HCT116 (cell line): Measurements from ENCODE around the gene SLFN12L. TPM values are rescaled to one million over a fixed set of nuclear protein-coding genes. Genes with fewer than 3 reads are reported as not detected.

Experiments
- ATAC-seq: fragments of 200-7000 bp; cut with Tn5 transposase; 2 replicates; pipeline ENCODE4 v1.9.1; 2020; ENCODE audit warnings: mild to moderate bottlenecking, moderate library complexity
- BruUV-seq: library from RNA; stranded (reverse); fragments of 400-500 nt; replicated peaks from 2 replicates; lab custom pipeline; 2021; lab: Mats Ljungman, UMichigan
- CTCF ChIA-PET: fragments of 300-600 bp; sonication (Branson Sonifier 250); formaldehyde crosslinking; loops from one replicate; lab custom pipeline; 2021; ENCODE audit warnings: antibody characterized with exemption; lab: Charles Lee
- POLR2A ChIA-PET: fragments of 300-600, 350-600 bp; sonication (Branson Sonifier 250); formaldehyde crosslinking; loops from one replicate; lab custom pipeline; 2021; ENCODE audit warnings: antibody characterized with exemption; lab: Charles Lee
- RAD21 ChIA-PET, 2 experiments: fragments of 300-600 bp; sonication (Branson Sonifier 250); formaldehyde crosslinking; loops; one replicate each; lab custom pipeline; 2023; ENCODE audit warnings: low total read pairs in 2 of 2; ENCODE audit not compliant: uncharacterized antibody in 2 of 2, unreplicated experiment in 2 of 2, low non-redundant PET in 1 of 2; lab: Charles Lee
- DNase-seq: peaks from one replicate; pipeline ENCODE4 v3.0.0-alpha.2; 2010; ENCODE audit warnings: low read depth, low spot score
- H2AFZ ChIP-seq: fragments of 200-600 bp; shearing (Covaris generic), sonication (generic); 2 replicates; pipeline ENCODE4 v1.6.1; 2017; ENCODE audit warnings: low read depth, mixed run types, mixed read lengths, antibody characterized with exemption, low read length; ENCODE audit not compliant: poor library complexity, severe bottlenecking
- H3K27ac ChIP-seq: 2 replicates; pipeline ENCODE4 v1.5.1; 2012; ENCODE audit warnings: low read depth, low read length
- H3K27me3 ChIP-seq: fragments of 200-600 bp; sonication (generic); 2 replicates; pipeline ENCODE4 v1.6.1; 2016; ENCODE audit warnings: mixed run types, low read length, mixed read lengths; ENCODE audit not compliant: insufficient read depth
- H3K36me3 ChIP-seq, 2 experiments: fragments of 200-500 bp in 1 of 2; fragments of 200-600 bp in 1 of 2; sonication (Bioruptor generic) in 1 of 2; sonication (generic) in 1 of 2; 2 replicates each; pipeline versions ENCODE4 v1.5.1 to v1.6.1; 2014 to 2016; ENCODE audit warnings: low read length in 2 of 2, inconsistent platforms in 1 of 2, mixed read lengths in 1 of 2, mixed run types in 1 of 2; ENCODE audit not compliant: insufficient read depth in 2 of 2, control insufficient read depth in 1 of 2
- H3K4me1 ChIP-seq, 2 experiments: fragments of 200-600 bp in 1 of 2; sonication (generic) in 1 of 2; 2 replicates each; pipeline versions ENCODE4 v1.5.1 to v1.6.1; 2012 to 2017; ENCODE audit warnings: low read length in 2 of 2, inconsistent platforms in 1 of 2, mild to moderate bottlenecking in 1 of 2, mixed read lengths in 1 of 2, mixed run types in 1 of 2, moderate library complexity in 1 of 2; ENCODE audit not compliant: insufficient read depth in 2 of 2, control insufficient read depth in 1 of 2
- H3K4me2 ChIP-seq: fragments of 200-600 bp; sonication (generic); 2 replicates; pipeline ENCODE4 v1.6.1; 2017; ENCODE audit warnings: mixed run types, low read length, mixed read lengths
- H3K4me3 ChIP-seq, 2 experiments: fragments of 200-600 bp in 1 of 2; sonication (generic) in 1 of 2; replicated peaks in 1 of 2; 2 replicates each; pipeline ENCODE4 v1.5.1; 2011 to 2016; ENCODE audit warnings: low read length in 2 of 2, control low read depth in 1 of 2, low read depth in 1 of 2, mild to moderate bottlenecking in 1 of 2, mixed read lengths in 1 of 2, mixed run types in 1 of 2
- H3K79me2 ChIP-seq: fragments of 200-600 bp; sonication (generic); 2 replicates; pipeline ENCODE4 v1.6.1; 2017; ENCODE audit warnings: mild to moderate bottlenecking, mixed run types, low read length, moderate library complexity, mixed read lengths; ENCODE audit not compliant: insufficient read depth
- H3K9ac ChIP-seq: fragments of 200-600 bp; sonication (generic); 2 replicates; pipeline ENCODE4 v1.6.1; 2016; ENCODE audit warnings: low read length, mixed read lengths
- H3K9me2 ChIP-seq: fragments of 200-600 bp; sonication (generic), shearing (Covaris generic); 2 replicates; pipeline ENCODE4 v1.6.1; 2017; ENCODE audit warnings: mixed run types, mild to moderate bottlenecking, moderate library complexity; ENCODE audit not compliant: insufficient read depth
- H3K9me3 ChIP-seq, 2 experiments: fragments of 200-500 bp in 1 of 2; fragments of 200-600 bp in 1 of 2; sonication (Bioruptor generic) in 1 of 2; sonication (generic) in 1 of 2; 2 replicates each; pipeline ENCODE4 v1.6.1; 2014 to 2017; ENCODE audit warnings: low read length in 2 of 2, mixed read lengths in 2 of 2, inconsistent platforms in 1 of 2, low read depth in 1 of 2, mild to moderate bottlenecking in 1 of 2, mixed run types in 1 of 2, moderate library complexity in 1 of 2; ENCODE audit not compliant: control insufficient read depth in 1 of 2, insufficient read depth in 1 of 2
- H4K20me1 ChIP-seq: fragments of 200-600 bp; sonication (generic), shearing (Covaris generic); 2 replicates; pipeline ENCODE4 v1.6.1; 2017; ENCODE audit warnings: mixed run types, mild to moderate bottlenecking, moderate library complexity; ENCODE audit not compliant: insufficient read depth
- CBX3 ChIP-seq: IDR thresholded peaks from 2 replicates; pipeline ENCODE4 v1.6.1; 2012; ENCODE audit warnings: low read depth
- EGR1 ChIP-seq: IDR thresholded peaks from 2 replicates; pipeline ENCODE4 v1.6.1; 2012; ENCODE audit warnings: low read depth
- ELF1 ChIP-seq: IDR thresholded peaks from 2 replicates; pipeline ENCODE4 v1.6.1; 2012; ENCODE audit warnings: low read depth, borderline replicate concordance
- EZH2 ChIP-seq: fragments of 200-600 bp; sonication (generic); IDR thresholded peaks from 2 replicates; pipeline ENCODE4 v1.6.1; 2017; ENCODE audit warnings: antibody characterized with exemption, mixed run types
- FOSL1 ChIP-seq: IDR thresholded peaks from 2 replicates; pipeline ENCODE4 v1.6.1; 2012; ENCODE audit warnings: low read depth
- JUND ChIP-seq: IDR thresholded peaks from 2 replicates; pipeline ENCODE4 v1.6.1; 2012
- POLR2A ChIP-seq: IDR thresholded peaks from 2 replicates; pipeline ENCODE4 v1.7.0; 2011; ENCODE audit warnings: borderline replicate concordance; ENCODE audit not compliant: insufficient read depth, insufficient read length; ENCODE audit errors: extremely low read depth
- POLR2AphosphoS5 ChIP-seq: IDR thresholded peaks from 2 replicates; pipeline ENCODE4 v1.6.1; 2011; ENCODE audit warnings: mild to moderate bottlenecking, low read depth, low read length, moderate library complexity
- RAD21 ChIP-seq: IDR thresholded peaks from 2 replicates; pipeline ENCODE4 v1.6.1; 2012; ENCODE audit warnings: low read depth, mild to moderate bottlenecking
- SIN3A ChIP-seq: IDR thresholded peaks from 2 replicates; pipeline ENCODE4 v1.6.1; 2012; ENCODE audit warnings: low read depth
- SP1 ChIP-seq: IDR thresholded peaks from 2 replicates; pipeline ENCODE4 v1.6.1; 2012; ENCODE audit warnings: low read depth
- SRF ChIP-seq: IDR thresholded peaks from 2 replicates; pipeline ENCODE4 v1.6.1; 2012; ENCODE audit warnings: low read depth
- TCF7L2 ChIP-seq: IDR thresholded peaks from 2 replicates; pipeline ENCODE4 v1.7.0; 2011; ENCODE audit warnings: borderline replicate concordance, inconsistent platforms; ENCODE audit not compliant: insufficient read depth, insufficient read length; ENCODE audit errors: extremely low read depth
- YY1 ChIP-seq: IDR thresholded peaks from 2 replicates; pipeline ENCODE4 v1.6.1; 2011; ENCODE audit warnings: low read length, low read depth, moderate library complexity, mild to moderate bottlenecking; ENCODE audit not compliant: insufficient replicate concordance; ENCODE audit errors: extremely low read depth
- ZFX ChIP-seq: fragments of 450-650 bp; IDR thresholded peaks from 2 replicates; pipeline ENCODE4 v1.6.1; 2017
- ZNF274 ChIP-seq: fragments of 200-500 bp; sonication (Bioruptor generic); IDR thresholded peaks from 2 replicates; pipeline ENCODE4 v1.6.1; 2014; ENCODE audit warnings: mild to moderate bottlenecking, low read depth, low read length, inconsistent platforms
- intact Hi-C: fragments of 100-400 bp; cut with micrococcal nuclease; formaldehyde crosslinking; loops from 2 replicates; pipeline ENCODE4 v1.10.0; 2022
- total RNA-seq: library from RNA; stranded (reverse); gene quantifications from one replicate; pipeline ENCODE4 v1.2.1, GENCODE V29; 2021; ENCODE audit not compliant: unreplicated experiment
- TF ChIP-seq, protein P1 (sequence below): IDR thresholded peaks from 2 replicates; pipeline ENCODE4 v1.6.1; 2012
- TF ChIP-seq, protein P2 (sequence below): IDR thresholded peaks from 2 replicates; pipeline ENCODE4 v1.6.1; 2012
- TF ChIP-seq, protein P3 (sequence below): IDR thresholded peaks from 2 replicates; pipeline ENCODE4 v1.6.1; 2012; ENCODE audit warnings: low read depth

SLFN12L gene
- total RNA-seq, 1 experiment from 2014 or later = 0.17 TPM

GRCh38 chr17:35553310-35553709 lies 15.8 kb upstream of the SLFN12L start:
- H3K4me3 ChIP-seq = no peak overlapping the region
- no peaks in the 10 kb centered on the region for H3K9me2 ChIP-seq
- ChIA-PET RAD21 (no interaction called here), POLR2A (no interaction called here), CTCF (interaction anchor here (1.0 to 1.4 kb wide), 4 partner anchors 14 to 196 kb away, joined by 3 to 6 read pairs (median 4); no protein-coding TSS in a partner anchor)
- H2AFZ ChIP-seq = no peak overlapping the region
- H3K4me1 ChIP-seq = no peaks in the 10 kb centered on the region
- H3K27me3 ChIP-seq = peaks cover 25% of the 10 kb centered on the region; the same call in 1 of the 2 replicates
- no peak overlapping the region for H3K27ac ChIP-seq
- BruUV-seq = no TSS peak
- no peaks in the 10 kb centered on the region for H3K36me3 ChIP-seq
- H3K79me2 ChIP-seq = no peaks in the 10 kb centered on the region
- no peak overlapping the region for H3K4me2 ChIP-seq
- no peak overlapping the region for H3K9ac ChIP-seq
- no peaks in the 10 kb centered on the region for H3K9me3 ChIP-seq
- no peaks in the 10 kb centered on the region for H4K20me1 ChIP-seq
- TF ChIP-seq, protein P1, sequence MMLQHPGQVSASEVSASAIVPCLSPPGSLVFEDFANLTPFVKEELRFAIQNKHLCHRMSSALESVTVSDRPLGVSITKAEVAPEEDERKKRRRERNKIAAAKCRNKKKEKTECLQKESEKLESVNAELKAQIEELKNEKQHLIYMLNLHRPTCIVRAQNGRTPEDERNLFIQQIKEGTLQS = no peak
- TF ChIP-seq, protein P2, sequence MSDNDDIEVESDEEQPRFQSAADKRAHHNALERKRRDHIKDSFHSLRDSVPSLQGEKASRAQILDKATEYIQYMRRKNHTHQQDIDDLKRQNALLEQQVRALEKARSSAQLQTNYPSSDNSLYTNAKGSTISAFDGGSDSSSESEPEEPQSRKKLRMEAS = no peak
- TF ChIP-seq ELF1 = no peak
- no peak for TF ChIP-seq EGR1
- TF ChIP-seq POLR2A = no peak
- TF ChIP-seq SP1 = no peak
- no peak for TF ChIP-seq ZNF274
- TF ChIP-seq ZFX = no peak
- TF ChIP-seq SRF = no peak
- TF ChIP-seq SIN3A = no peak
- TF ChIP-seq TCF7L2 = no peak
- DNase-seq (no peak), ATAC-seq (no peak)
- intact Hi-C loops = no loop called here

DNA sequence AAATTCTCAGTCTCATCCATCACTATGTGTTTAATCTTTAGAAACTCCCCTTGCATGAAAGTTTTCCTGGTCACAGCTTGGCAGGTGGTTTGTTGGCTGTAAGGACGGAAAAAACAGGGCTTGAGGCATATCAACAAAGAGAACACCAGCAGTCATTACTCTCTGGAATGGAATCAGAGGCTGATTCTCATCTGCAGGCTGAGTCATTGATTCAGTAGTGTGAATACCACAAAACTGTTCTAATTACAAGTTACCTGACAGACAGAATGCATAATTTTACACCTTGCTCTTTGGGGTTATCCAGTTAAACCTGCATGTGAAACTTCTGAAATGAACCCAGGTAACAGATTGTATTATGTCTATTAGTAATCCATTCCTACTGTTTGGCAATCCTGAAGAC lies 11.5 kb upstream of the SLFN12L start:
- H3K4me3 ChIP-seq = no peak overlapping the region
- ChIA-PET RAD21 (no interaction called here), POLR2A (no interaction called here), CTCF (no interaction called here)
- no peaks in the 10 kb centered on the region for H3K9me2 ChIP-seq
- H3K27me3 ChIP-seq = peaks cover 49% of the 10 kb centered on the region; the same call in 1 of the 2 replicates
- H3K9ac ChIP-seq = no peak overlapping the region
- no peak overlapping the region for H3K4me2 ChIP-seq
- H3K27ac ChIP-seq = no peak overlapping the region
- no peaks in the 10 kb centered on the region for H3K79me2 ChIP-seq
- H3K9me3 ChIP-seq = no peaks in the 10 kb centered on the region
- ATAC-seq (no peak), DNase-seq (no peak)
- no peaks in the 10 kb centered on the region for H3K36me3 ChIP-seq
- intact Hi-C loops = no loop called here
- H4K20me1 ChIP-seq = no peaks in the 10 kb centered on the region
- H2AFZ ChIP-seq = no peak overlapping the region
- H3K4me1 ChIP-seq = no peaks in the 10 kb centered on the region
- no TSS peak for BruUV-seq
- no peak for TF ChIP-seq ELF1
- TF ChIP-seq TCF7L2 = no peak
- TF ChIP-seq YY1 = no peak
- TF ChIP-seq POLR2AphosphoS5 = no peak
- no peak for TF ChIP-seq RAD21
- no peak for TF ChIP-seq ZFX
- no peak for TF ChIP-seq SP1
- TF ChIP-seq, protein P3, sequence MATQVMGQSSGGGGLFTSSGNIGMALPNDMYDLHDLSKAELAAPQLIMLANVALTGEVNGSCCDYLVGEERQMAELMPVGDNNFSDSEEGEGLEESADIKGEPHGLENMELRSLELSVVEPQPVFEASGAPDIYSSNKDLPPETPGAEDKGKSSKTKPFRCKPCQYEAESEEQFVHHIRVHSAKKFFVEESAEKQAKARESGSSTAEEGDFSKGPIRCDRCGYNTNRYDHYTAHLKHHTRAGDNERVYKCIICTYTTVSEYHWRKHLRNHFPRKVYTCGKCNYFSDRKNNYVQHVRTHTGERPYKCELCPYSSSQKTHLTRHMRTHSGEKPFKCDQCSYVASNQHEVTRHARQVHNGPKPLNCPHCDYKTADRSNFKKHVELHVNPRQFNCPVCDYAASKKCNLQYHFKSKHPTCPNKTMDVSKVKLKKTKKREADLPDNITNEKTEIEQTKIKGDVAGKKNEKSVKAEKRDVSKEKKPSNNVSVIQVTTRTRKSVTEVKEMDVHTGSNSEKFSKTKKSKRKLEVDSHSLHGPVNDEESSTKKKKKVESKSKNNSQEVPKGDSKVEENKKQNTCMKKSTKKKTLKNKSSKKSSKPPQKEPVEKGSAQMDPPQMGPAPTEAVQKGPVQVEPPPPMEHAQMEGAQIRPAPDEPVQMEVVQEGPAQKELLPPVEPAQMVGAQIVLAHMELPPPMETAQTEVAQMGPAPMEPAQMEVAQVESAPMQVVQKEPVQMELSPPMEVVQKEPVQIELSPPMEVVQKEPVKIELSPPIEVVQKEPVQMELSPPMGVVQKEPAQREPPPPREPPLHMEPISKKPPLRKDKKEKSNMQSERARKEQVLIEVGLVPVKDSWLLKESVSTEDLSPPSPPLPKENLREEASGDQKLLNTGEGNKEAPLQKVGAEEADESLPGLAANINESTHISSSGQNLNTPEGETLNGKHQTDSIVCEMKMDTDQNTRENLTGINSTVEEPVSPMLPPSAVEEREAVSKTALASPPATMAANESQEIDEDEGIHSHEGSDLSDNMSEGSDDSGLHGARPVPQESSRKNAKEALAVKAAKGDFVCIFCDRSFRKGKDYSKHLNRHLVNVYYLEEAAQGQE = no peak
- no peak for TF ChIP-seq CBX3
- no peak for TF ChIP-seq JUND
- no peak for TF ChIP-seq FOSL1
- TF ChIP-seq EZH2 = no peak
